Keratinocyte (primary cell): ENCODE results near the gene CLSTN2.

ENCODE experiments used
- EZH2 ChIP-seq: IDR thresholded peaks from one replicate; pipeline ENCODE4 v1.6.1; 2012; ENCODE audit warnings: inconsistent platforms, mild to moderate bottlenecking, low read length, moderate library complexity
- TF ChIP-seq, protein P1 (sequence below), 3 experiments: IDR thresholded peaks in 1 of 3; conservative IDR thresholded peaks in 1 of 3; optimal IDR thresholded peaks in 1 of 3; 2 replicates in 2 of 3; 3 replicates in 1 of 3; pipeline versions ENCODE3 to v1.5.1; 2011; ENCODE audit warnings: low read length in 3 of 3, mild to moderate bottlenecking in 3 of 3, moderate library complexity in 2 of 3, control low read depth in 1 of 3, inconsistent platforms in 1 of 3; ENCODE audit not compliant: insufficient read depth in 2 of 3; ENCODE audit errors: extremely low read depth in 1 of 3

DNA sequence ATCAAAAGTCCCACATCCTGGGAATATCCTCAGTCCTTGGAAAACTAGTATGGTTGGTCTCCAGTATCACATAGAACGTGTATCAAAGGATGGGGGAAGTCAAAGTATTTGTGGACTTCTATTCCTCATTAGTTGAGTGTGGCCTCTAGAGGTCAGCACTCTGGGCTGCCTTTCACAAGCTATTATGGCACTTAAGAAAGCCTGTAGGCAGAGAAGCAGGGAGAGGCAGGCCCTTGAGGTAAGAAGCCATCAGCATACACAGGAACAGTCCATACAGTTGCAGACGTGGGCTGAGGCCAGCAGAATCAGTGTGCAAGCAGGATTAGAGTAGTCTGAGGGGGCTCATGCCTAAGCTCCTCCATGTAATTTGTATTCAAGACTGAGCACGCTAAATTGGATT, 341.7 kb downstream of the CLSTN2 start:
- TF ChIP-seq, protein P1, sequence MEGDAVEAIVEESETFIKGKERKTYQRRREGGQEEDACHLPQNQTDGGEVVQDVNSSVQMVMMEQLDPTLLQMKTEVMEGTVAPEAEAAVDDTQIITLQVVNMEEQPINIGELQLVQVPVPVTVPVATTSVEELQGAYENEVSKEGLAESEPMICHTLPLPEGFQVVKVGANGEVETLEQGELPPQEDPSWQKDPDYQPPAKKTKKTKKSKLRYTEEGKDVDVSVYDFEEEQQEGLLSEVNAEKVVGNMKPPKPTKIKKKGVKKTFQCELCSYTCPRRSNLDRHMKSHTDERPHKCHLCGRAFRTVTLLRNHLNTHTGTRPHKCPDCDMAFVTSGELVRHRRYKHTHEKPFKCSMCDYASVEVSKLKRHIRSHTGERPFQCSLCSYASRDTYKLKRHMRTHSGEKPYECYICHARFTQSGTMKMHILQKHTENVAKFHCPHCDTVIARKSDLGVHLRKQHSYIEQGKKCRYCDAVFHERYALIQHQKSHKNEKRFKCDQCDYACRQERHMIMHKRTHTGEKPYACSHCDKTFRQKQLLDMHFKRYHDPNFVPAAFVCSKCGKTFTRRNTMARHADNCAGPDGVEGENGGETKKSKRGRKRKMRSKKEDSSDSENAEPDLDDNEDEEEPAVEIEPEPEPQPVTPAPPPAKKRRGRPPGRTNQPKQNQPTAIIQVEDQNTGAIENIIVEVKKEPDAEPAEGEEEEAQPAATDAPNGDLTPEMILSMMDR (optimal IDR thresholded peaks at IDR 0.05 in 1 of 3, IDR thresholded peaks at IDR 0.05 in 1 of 3, conservative IDR thresholded peaks at IDR 0.05 in 1 of 3; ENCODE audit: extremely low read depth in 1 of 3, insufficient read depth in 2 of 3, low read length in 3 of 3) = peak; percentile 44 to 51 (median 47)
- TF ChIP-seq EZH2 = no peak
